SK-N-SH treated with all-trans-retinoic acid at 6 μM for 48 hours (cell line): ENCODE results near the gene TBCK.

Experiments used
- ESRRG ChIP-seq: fragments of 250-450 bp; sonication (Bioruptor Pico); IDR thresholded peaks from 2 replicates; pipeline ENCODE4 v1.6.1; 2021; ENCODE audit warnings: mild to moderate bottlenecking
- PPARA ChIP-seq: fragments of 250-450 bp; sonication (Bioruptor Pico); IDR thresholded peaks from 2 replicates; pipeline ENCODE4 v1.5.0; 2020; ENCODE audit warnings: mild to moderate bottlenecking, borderline replicate concordance
- RARB ChIP-seq: fragments of 250-450 bp; sonication (Bioruptor Pico); IDR thresholded peaks from 2 replicates; pipeline ENCODE4 v1.8.0; 2021; ENCODE audit warnings: mild to moderate bottlenecking, moderate library complexity
- ZNF8 ChIP-seq: fragments of 450-650 bp; formaldehyde crosslinking; IDR thresholded peaks from 2 replicates; pipeline ENCODE4 v1.5.0; 2020; ENCODE audit warnings: mild to moderate bottlenecking, moderate library complexity
- TF ChIP-seq, protein P1 (sequence below): fragments of 250-450 bp; sonication (Bioruptor Pico); IDR thresholded peaks from 2 replicates; pipeline ENCODE4 v1.8.0; 2020; ENCODE audit warnings: mild to moderate bottlenecking, moderate library complexity, borderline replicate concordance
- TF ChIP-seq, protein P2 (sequence below): fragments of 250-450 bp; sonication (Bioruptor Pico); IDR thresholded peaks from 2 replicates; pipeline ENCODE4 v1.5.0; 2020; ENCODE audit warnings: mild to moderate bottlenecking, moderate library complexity

GRCh38 chr4:105998171-105999063 lies 317.6 kb downstream of the TBCK start:
- TF ChIP-seq RARB (CRISPR knock-in tag) (no peak), PPARA (CRISPR knock-in tag) (no peak), ZNF8 (CRISPR knock-in tag) (no peak), ESRRG (CRISPR knock-in tag) (no peak)
- TF ChIP-seq, protein P1, sequence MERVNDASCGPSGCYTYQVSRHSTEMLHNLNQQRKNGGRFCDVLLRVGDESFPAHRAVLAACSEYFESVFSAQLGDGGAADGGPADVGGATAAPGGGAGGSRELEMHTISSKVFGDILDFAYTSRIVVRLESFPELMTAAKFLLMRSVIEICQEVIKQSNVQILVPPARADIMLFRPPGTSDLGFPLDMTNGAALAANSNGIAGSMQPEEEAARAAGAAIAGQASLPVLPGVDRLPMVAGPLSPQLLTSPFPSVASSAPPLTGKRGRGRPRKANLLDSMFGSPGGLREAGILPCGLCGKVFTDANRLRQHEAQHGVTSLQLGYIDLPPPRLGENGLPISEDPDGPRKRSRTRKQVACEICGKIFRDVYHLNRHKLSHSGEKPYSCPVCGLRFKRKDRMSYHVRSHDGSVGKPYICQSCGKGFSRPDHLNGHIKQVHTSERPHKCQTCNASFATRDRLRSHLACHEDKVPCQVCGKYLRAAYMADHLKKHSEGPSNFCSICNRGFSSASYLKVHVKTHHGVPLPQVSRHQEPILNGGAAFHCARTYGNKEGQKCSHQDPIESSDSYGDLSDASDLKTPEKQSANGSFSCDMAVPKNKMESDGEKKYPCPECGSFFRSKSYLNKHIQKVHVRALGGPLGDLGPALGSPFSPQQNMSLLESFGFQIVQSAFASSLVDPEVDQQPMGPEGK (CRISPR knock-in tag), result no peak
- TF ChIP-seq, protein P2, sequence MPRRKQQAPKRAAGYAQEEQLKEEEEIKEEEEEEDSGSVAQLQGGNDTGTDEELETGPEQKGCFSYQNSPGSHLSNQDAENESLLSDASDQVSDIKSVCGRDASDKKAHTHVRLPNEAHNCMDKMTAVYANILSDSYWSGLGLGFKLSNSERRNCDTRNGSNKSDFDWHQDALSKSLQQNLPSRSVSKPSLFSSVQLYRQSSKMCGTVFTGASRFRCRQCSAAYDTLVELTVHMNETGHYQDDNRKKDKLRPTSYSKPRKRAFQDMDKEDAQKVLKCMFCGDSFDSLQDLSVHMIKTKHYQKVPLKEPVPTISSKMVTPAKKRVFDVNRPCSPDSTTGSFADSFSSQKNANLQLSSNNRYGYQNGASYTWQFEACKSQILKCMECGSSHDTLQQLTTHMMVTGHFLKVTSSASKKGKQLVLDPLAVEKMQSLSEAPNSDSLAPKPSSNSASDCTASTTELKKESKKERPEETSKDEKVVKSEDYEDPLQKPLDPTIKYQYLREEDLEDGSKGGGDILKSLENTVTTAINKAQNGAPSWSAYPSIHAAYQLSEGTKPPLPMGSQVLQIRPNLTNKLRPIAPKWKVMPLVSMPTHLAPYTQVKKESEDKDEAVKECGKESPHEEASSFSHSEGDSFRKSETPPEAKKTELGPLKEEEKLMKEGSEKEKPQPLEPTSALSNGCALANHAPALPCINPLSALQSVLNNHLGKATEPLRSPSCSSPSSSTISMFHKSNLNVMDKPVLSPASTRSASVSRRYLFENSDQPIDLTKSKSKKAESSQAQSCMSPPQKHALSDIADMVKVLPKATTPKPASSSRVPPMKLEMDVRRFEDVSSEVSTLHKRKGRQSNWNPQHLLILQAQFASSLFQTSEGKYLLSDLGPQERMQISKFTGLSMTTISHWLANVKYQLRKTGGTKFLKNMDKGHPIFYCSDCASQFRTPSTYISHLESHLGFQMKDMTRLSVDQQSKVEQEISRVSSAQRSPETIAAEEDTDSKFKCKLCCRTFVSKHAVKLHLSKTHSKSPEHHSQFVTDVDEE (CRISPR knock-in tag), result no peak
